Measurements from ENCODE around the gene ROBO1.
"Not testable (repeated sequence)": the region's sequence is repeated elsewhere in the genome, so short reads cannot be mapped to it uniquely, and the experiment has no call there.

Gene ROBO1

GRCh38 chr3:78792212-78792611 lies 975.6 kb downstream of the ROBO1 start:
- DNase-seq (ENCODE audit: low spot score), result no peak

GRCh38 chr3:78791753-78792152 lies 976.0 kb downstream of the ROBO1 start:
- no peak for DNase-seq (ENCODE audit: low spot score)

GRCh38 chr3:78788839-78789238 lies 979.0 kb downstream of the ROBO1 start:
- DNase-seq (ENCODE audit: low spot score), result no peak

- DNase-seq (ENCODE audit: low spot score), result no peak
Measured at GRCh38 chr3:78785004-78785403, 982.8 kb downstream of the ROBO1 start.

- DNase-seq (ENCODE audit: low spot score), result no peak
Measured at GRCh38 chr3:78781351-78781750, 986.4 kb downstream of the ROBO1 start.

- DNase-seq (ENCODE audit: low spot score), result no peak
Measured at GRCh38 chr3:78765671-78766485, 1001.9 kb downstream of the ROBO1 start.

GRCh38 chr3:78764634-78765033 lies 1003.2 kb downstream of the ROBO1 start:
- no peak for DNase-seq (ENCODE audit: low spot score)

GRCh38 chr3:78762121-78762520 lies 1005.7 kb downstream of the ROBO1 start:
- no peak for DNase-seq (ENCODE audit: low spot score)

GRCh38 chr3:78761126-78761525 lies 1006.7 kb downstream of the ROBO1 start:
- no peak for DNase-seq (ENCODE audit: low spot score)

GRCh38 chr3:78757731-78758130 lies 1010.1 kb downstream of the ROBO1 start:
- DNase-seq (ENCODE audit: low spot score), result no peak

- peak; percentile 12 for DNase-seq (ENCODE audit: low spot score)
Measured at GRCh38 chr3:78754066-78754743, 1013.6 kb downstream of the ROBO1 start.

- no peak for DNase-seq (ENCODE audit: low spot score)
Measured at GRCh38 chr3:78751266-78751665, 1016.5 kb downstream of the ROBO1 start.

GRCh38 chr3:78750291-78750690 lies 1017.5 kb downstream of the ROBO1 start:
- not testable (repeated sequence) for DNase-seq (ENCODE audit: low spot score)

- no peak for DNase-seq (ENCODE audit: low spot score)
Measured at GRCh38 chr3:78749056-78749455, 1018.7 kb downstream of the ROBO1 start.

GRCh38 chr3:78745847-78746246 lies 1022.0 kb downstream of the ROBO1 start:
- no peak for DNase-seq (ENCODE audit: low spot score)

- no peak for DNase-seq (ENCODE audit: low spot score)
Measured at GRCh38 chr3:78742491-78742890, 1025.3 kb downstream of the ROBO1 start.

- DNase-seq (ENCODE audit: low spot score), result no peak
Measured at GRCh38 chr3:78742041-78742440, 1025.8 kb downstream of the ROBO1 start.

- DNase-seq (ENCODE audit: low spot score), result no peak
Measured at GRCh38 chr3:78741066-78741645, 1026.6 kb downstream of the ROBO1 start.

- DNase-seq (ENCODE audit: low spot score), result no peak
Measured at GRCh38 chr3:78738833-78739232, 1029.0 kb downstream of the ROBO1 start.

GRCh38 chr3:78737988-78738387 lies 1029.8 kb downstream of the ROBO1 start:
- no peak for DNase-seq (ENCODE audit: low spot score)

- DNase-seq (ENCODE audit: low spot score), result no peak
Measured at GRCh38 chr3:78736863-78737262, 1030.9 kb downstream of the ROBO1 start.

- DNase-seq (ENCODE audit: low spot score), result no peak
Measured at GRCh38 chr3:78734048-78734637, 1033.7 kb downstream of the ROBO1 start.

- no peak for DNase-seq (ENCODE audit: low spot score)
Measured at GRCh38 chr3:78732893-78733292, 1034.9 kb downstream of the ROBO1 start.

All from hepatic stellate cell (primary cell).